ENCODE measurements around the gene ATP6V0A1.
"Not testable (repeated sequence)": the region's sequence is repeated elsewhere in the genome, so short reads cannot be mapped to it uniquely, and the experiment has no call there.

The ATP6V0A1 gene

DNA sequence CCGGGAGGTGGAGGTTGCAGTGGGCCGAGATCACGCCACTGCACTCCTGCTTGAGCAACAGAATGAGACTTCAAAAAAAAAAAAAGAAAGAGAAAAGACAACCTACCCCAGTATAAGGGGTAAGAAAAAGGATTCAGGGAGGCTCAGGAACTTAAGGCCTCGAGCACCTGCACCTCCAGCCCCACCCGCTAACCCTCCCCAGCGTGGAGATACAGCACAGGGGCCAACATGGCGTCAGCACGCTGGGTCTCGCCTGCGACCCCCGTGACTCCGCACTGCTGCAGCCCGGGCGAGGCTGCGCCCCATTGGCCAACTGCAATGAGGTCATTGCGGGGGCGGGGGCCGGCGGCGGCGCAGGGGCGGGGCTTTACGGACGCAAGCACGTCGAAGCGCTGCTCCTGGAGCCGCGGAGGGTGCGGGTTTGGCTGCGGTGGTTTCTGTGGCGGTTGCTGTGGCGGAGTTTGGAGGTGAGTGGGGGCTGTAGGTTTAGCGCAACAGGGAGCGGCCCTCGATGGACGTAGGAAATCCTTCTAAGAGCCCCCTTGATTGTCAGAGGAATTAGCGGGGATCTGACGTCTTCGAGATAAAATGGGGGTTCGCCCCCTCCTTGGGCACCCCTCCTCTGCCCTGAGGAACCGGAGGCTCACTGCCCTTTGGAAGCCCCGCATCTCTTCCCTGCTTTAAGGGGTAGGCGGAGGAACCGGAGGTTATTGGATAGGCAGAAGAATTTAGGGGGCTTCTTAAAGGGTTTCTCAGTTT lies at the start of gene ATP6V0A1:
Gene ATP6V0A1 (plus strand): TSS at position 382 of the 759 bp plus-strand sequence. CDS start 2,017 bp downstream, outside the sequence.
- DNase-seq, result peak; percentile 79

DNA sequence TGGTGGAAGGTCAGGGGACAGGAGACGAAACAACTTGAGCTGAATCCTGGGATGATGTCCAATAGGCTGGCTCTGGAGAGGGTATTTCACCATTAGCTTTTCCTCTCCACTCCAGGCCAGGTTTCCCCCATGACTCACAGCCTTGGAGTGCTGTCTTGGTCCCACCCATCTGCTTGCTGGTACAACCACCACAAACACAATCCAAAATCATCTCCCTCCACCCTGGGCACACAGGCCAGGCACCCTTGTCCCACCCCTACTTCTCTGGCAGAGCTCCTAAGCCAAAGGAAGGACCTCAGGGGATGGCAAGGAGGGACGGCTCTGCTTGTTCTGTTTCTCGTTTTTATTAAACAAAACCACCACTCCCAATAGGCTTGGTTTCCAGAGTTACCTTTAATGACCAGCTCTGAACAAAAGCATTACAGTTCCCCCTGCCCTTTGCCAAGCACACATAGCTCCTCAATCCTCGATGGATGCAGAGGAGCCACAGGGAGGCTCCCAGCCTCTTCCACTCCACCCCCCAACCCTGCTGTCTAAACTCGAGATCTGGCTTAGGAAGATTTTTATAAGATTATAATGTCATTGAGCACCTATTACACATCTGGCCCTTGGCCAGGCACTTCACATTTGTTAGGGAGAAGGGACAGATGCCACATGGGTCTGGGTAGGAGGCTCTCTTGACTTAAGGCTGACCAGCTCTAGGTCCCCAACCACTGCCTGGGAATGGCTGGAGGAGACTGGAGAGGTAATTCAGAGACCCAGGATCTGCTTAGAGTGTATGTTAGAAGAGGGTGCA lies 49.0 kb upstream of the ATP6V0A1 start:
- peak; percentile 90 for DNase-seq

DNA sequence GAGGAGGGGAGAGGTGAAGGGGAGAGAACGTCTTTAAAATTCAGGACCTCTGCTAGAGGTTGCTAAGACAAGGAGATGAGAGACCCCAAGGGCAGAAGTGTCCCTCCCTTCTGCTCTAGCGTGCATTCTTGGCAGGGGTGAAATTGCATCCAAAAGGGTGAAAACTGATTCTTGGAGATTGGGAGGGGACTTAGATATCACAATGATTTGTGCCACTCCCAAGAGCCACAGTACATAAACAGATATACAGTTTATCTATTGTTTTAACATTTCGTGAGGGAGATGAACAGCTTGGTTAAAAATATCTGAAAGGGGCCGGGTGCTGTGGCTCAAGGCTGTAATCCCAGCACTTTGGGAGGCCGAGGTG lies 48.4 kb upstream of the ATP6V0A1 start:
- no peak for DNase-seq

DNA sequence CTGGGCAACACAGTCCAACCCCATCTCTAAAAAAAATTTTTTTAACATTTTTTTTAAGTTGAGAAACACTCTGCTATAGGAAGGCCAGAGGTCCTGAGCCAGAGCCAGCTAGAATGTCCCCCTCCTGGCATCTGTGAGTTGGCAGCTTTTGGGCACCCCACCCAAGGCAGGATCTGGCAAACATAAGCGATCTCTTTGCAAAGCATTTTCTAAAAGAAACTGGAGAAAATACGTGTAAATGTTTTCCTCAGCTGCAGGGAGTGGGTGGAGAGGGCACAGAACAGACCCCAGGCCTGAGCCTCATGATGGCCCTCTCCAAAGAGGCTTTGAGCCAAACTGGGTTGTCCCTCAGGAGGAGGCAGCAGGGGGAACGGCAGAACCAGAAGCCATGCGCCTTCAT lies 47.3 kb upstream of the ATP6V0A1 start:
- no peak for DNase-seq

DNA sequence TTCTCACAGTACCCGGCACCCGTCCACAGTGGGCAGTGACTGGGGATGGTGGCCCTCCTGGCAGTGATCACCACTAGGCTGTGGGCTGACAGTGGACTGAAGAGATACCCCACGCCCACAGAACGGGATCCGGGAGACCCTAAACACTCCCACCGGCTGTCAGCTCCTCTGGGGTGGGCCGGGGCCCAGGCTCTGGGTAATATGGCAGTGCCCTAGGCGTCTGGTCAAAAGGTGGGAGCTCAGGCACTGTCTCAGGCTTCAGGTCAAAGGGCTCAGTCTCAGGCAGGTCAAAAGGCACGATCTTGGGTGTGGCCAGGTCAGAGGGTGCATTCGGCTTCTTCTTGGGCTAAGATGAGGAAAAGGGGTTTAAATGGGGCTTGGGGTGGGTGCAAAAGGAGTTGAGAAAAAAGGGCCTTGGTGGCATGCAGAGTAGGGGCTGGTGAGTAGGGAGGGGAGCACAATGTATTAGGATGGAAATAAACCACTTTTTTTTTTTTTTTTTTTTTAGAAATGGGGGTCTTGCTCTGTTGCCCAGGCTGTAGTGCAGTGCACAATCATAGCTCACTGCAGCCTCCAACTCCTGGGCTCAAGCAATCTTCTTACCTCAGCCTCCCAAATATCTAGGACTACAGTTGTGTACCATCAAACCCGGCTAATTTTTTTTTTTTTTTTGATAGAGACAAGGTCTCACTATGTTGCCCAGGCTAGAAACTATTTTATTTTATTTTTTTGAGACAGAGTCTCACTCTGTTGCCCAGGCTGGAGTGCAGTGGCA lies 46.6 kb upstream of the ATP6V0A1 start:
- no peak for DNase-seq

DNA sequence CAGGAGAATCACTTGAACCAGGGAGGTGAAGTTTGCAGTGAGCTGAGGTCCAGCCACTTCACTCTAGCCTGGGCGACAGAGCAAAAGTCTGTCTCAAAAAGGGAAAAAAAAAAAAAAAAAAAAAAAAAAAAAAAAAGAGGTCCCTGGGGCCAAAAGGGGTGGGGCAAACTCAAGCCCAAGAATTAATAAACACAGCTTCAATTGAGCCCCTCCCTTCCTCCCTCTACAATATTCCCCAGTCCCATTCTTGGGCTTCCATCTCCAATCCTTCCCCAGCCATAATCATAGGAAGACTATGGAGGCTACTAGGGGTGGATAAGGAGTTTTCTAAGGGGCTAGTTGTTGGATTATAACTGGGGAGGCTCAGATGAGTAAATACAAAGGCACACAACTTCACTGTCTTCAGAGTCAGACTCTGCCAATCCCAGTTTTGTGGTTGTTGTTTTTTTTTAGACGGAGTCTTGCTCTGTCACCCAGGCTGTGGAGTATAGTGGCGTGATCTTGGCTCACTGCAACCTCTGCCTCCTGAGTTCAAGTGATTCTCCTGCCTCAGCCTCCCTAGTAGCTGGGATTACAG lies 45.1 kb upstream of the ATP6V0A1 start:
- DNase-seq, result no peak

DNA sequence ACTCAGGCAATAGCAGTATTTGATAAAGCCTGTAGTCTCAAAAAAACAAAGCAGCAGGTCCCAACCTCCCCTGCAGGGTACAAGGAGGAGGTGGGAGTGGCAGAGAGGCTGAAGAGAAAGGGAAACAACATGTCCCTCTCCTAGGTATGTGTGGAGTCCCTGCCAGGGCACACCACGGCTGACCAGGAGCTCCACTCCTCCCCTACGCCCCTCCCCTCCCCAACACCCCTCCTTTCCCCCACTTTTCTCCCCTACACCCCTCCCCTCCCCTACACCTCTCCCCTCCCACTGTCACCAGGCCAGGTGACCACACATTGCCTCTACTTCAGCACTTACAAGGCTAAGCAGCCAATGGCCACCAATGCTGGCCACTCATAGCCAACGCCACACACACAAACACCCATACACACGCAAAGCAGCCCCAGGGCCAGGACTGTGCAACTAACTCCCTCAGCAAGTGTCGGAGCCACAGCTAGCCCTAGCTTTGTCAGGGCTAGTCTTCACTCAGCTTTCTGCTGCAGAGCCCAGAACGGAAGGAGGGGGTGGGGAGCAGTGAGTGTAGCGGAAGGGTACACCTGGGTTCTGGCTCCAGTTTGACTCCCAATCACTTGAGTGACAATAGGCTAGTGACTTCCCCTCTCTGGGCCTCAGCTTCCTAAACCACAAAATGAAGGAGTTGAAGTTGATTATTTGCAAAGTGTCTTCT lies 43.8 kb upstream of the ATP6V0A1 start:
- DNase-seq, result no peak

DNA sequence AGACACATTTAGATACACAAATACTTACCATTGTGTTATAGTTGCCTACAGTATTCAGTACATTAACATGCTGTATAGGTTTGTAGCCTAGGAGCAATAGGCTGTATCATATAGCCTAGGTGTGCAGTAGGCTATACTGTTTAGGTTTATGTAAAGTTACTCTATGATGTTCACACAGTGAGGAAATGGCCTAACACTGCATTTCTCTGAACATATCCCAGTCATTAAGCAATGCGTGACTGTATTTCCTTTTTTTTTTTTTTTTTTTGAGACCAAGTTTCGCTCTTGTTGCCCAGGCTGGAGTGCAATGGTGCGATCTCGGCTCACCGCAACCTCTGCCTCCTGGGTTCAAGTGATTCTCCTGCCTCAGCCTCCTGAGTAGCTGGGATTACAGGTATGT lies 40.7 kb upstream of the ATP6V0A1 start:
- not testable (repeated sequence) for DNase-seq

DNA sequence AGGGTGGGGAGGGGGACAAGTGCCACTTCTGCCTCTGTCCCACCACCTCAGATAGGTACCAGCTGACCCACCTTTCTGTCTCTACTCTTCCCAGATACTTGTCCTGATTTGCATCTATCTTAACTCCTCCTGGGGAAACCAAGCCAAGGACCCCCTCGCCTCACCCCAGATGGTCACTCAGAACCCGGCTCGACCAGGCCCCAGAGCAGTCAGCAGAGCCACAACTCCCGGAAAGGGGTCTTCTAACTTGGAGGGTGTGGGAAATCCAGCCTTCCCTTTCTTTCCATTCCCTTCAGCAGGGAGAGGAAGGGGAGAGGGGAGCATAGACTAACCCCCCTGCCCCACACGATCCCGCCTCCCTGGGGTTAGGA lies 37.6 kb upstream of the ATP6V0A1 start:
- DNase-seq, result no peak

DNA sequence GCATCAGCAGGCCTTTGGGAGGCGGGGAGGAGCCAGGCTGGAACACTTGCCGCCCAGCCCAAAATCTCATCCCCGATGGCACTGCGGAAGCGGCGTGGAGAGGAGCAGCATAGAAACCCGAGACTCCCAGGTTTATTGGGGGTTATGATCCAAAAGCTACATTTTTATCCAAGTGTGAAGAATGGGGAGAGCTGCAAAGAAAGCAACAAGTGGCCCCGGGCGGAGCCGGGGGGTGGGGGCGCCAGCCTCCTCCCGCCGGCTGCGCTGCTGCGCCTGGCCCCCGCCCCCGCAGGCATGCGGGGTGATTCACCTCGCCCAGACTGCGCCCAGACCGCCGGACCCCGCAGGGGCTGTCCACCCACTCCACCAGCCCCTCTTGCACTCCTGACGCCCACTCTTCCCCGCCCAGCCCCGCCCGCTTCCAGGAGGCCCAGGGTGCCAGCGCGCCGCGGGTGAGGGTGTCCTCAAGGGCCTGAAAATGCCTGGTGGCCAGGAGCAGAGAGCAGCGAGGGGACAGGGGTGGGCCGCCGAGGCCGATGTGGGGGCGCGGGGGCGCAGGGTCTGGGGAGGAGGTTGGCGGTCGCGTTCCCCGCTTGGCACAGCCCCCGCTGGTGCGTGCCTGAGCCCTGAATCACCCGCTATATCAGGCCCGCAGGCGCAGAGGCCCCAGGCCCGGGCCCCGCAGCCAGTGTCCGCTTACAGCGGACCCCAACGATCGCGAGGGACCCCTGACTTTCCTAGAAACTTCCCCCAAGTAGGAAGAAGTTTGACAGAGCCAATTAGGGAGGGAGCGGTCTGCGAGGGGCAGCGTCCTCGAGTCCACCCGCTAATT lies 37.0 kb upstream of the ATP6V0A1 start:
- peak; percentile 63 for DNase-seq

DNA sequence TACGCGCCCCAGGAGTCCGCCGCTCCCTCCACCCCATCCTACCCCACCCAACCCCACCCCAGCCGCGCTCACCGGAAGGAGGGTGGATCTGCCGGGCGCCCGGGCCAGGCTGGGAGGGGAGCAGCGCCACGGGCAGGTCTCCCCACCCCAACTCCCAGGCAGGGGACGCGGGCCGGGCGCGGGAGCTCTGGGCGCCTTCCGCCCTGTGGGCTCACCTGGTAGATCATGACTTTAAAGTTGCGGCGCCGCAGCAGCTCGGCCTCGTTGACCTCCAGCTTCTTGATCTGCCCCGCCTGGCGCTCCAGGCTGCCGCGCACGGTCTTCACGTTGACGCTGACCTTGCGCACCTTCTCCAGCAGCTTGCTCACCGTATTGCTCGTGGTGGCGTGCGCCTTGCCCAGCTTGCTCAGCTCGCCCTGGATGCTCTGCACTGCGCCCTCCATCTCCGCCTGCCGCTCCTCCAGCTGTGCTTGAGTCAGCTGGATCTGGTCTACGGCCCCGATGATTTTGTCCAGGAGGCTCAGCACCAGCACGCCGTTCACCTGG lies 36.2 kb upstream of the ATP6V0A1 start:
- DNase-seq, result peak; percentile 32

DNA sequence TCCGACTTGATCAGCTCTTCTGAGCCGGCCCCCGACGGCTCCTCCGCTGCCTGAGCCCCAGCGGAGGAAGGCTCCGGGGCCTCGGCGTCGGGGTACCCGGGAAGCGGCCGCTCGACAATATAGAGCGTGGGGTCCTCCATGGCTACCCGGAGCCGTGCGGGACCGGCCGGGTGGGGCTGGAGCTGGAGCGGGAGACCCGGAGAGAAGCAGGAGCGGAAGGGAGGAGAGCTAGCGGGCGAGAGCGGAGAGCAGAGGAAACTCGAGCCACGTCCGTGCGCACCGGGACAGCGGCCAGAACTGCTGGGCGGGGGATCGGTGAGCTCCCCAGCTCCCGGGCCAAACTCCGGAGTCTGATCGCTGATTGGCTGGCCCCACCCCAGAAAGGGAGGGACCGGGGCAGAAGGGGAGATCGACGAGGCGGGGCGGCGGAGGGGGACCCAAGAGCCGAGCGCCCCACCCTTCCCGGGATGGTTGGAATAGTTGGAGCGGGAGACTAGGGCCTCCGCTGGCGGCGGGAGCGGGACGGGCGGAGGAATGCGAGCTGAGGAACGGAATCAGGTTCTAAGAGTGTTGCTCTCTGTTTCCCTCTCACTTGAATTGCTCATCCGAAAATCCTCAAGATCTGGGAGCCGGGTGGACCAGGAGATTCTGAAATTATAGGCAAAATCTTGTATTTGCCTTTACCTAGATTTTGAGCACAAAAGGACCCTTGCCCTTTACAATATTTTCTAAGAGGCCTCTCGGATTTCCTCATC lies 35.5 kb upstream of the ATP6V0A1 start, which contains the start of gene CAVIN1:
Gene CAVIN1 (minus strand): TSS at position 299 of the 755 bp plus-strand sequence. CDS start 159 bp downstream, at position 140.
- DNase-seq, result peak; percentile 98

DNA sequence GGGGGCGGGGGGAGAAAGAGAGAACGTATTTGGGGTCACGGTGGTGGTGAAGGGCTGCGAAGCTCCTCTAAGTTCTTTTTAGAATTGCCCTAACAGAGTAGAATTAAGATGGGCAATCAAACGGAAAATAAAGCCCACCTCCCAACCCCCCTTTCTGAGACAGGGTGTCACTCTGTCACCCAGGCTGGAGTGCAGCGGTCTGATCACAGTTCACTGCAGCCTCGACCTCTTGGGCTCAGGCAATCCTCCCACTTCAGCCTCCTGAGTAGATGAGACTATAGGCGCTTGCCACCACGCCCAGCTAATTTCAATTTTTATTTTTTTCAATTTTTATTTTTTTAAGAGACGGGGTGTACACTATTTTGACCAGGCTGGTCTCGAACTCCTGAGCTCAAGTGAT lies 34.9 kb upstream of the ATP6V0A1 start:
- DNase-seq, result no peak

DNA sequence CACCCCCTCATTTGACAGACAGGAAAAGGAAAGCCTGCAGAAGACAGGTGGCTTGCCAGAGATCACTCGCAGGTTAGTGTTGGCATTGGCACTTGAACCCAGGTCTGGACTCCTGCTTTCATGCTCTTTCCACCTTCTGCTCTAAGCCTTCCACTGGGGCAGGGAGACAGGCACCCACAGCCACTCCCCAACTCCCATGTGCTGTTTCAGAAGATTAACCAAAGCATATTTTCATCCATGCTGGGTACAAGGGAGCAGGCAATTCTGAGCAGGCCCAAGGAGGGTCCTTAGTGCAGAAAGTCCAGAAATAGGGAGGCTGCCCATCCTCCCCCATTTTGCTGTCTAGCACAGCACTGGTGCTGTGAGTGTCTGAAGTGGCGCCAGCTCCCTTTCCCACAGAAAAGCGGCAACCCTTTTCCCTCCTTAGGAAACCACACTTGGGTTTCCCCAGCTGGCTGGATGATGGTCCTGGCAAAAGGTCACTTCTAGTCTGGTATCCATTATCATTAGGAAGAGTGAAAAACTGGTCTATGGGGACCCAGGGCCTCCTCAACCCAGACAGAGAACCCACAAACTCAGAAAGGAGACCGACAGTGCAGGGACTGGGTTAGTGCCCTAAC lies 33.6 kb upstream of the ATP6V0A1 start:
- DNase-seq, result no peak

DNA sequence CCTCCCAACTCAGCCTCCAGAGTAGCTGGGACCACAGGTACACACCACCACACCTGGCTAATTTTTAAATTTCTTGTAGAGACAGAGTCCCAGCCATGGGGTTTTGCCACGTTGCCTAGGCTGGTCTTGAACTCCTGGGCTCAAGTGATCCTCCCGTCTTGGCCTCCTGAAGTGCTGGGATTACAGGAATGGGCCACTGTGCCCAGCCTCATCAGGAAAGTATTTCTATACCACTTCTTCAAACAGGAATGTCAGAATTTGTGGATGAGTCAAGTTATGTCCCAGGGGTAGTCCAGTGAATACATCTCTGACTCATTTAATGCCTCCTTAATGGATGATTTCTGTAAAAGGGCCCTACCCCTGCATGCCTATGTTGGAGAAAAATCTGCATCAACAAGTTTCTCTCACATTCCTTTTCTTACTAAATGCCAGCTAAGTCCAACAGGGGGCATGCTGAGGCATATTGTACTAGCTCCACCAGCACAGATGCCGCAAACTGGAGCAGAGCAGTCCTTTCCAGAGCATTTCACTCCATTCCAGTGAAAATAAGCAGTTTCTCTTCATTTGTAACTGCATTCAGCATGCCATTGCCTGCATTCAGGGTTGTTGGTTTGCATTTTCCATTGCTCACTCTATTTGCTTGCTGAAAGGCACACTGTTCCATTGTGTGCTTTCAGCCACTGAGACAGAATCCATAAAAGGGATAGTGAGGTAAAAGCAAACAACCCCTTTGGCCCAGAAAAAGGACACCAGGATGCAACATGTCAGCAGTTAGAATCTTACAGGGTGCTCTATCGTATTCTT lies 30.3 kb upstream of the ATP6V0A1 start:
- peak; percentile 99 for DNase-seq

DNA sequence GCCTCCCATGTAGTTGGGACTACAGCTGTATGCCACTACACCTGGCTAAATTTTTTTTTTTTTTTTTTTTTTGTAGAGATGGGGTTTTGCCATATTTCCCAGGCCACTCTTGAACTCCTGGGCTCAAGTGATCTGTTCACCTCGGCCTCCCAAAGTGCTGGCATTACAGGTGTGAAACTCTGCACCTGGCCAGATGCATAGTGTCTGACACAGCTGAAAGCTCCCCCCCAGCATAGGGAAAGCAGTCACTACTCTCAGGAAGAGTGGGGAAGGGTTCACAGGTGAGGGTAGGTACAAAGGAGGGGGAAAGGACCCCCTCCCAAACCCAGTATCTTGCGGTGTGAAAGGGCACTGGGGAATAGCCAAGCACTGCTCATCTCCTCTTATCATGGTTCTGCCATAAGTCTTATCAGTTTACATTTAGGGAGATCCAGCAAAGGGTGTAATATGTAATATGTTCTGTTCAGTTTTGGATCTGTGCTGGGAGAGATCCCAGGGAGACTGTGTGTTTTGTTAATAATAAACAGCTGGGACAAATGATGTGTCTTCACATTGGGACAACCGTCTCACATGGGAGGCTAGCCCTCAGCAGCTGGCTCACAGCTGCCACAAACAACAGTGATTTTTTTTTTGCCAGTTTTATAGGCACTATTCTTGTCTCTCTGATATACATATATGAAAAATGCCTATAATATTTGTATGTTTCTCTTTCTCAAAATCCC lies 28.8 kb upstream of the ATP6V0A1 start:
- no peak for DNase-seq

DNA sequence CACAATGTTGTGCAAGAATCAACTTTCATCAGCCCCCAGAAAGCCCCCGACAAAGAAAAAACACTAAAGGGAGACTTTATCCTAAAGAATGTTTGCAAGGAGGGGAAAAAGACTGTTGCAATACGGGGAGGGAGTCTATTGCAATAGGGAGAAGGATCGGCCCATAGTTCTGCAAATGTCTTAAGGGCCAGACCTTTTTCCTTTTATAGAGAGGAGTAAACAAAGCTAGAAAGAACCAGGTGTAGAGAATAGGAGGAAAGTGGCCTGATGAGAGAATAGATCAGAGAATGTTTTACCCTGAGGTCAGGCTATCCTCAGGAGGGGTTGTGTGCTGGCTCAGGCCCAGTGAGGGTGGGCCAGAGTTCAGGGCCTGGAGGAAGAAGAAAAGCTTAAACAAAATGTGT lies 26.9 kb upstream of the ATP6V0A1 start:
- no peak for DNase-seq

DNA sequence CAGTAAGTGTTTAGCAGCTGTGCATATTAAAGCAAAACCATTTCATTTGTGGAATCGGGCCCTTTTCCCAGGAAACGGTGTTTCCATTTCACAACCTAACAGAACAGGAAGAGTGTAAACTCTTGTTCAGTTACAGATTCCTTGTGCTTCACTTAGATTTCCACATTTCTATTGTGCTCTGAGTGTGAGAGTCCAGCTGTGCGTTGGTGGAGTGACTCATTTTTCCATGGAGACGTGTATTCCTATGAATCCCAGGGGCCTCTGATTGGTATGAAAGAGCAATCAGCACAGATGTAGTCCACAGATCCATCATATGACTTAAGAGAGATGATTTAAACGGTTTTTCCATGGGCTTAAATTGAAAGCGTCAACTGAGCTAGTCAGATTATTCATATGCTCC lies 22.3 kb upstream of the ATP6V0A1 start:
- DNase-seq, result peak; percentile 99
